Chondrocyte (in vitro differentiated cells): ENCODE results near the gene CDK14. TPM values are rescaled to one million over a fixed set of nuclear protein-coding genes. Genes with fewer than 3 reads are reported as not detected.

ENCODE experiments used
- DNase-seq: peaks from one replicate; pipeline ENCODE4 v3.0.0; 2021; ENCODE audit warnings: mixed read lengths, low spot score
- H3K27ac Mint-ChIP-seq: one replicate; pipeline ENCODE4 v1.8.0; 2021; ENCODE audit warnings: mild to moderate bottlenecking, moderate library complexity, mixed read lengths; ENCODE audit not compliant: unreplicated experiment
- H3K27me3 Mint-ChIP-seq: 2 replicates; pipeline ENCODE4 v1.8.0; 2021; ENCODE audit warnings: low read depth, mixed read lengths
- H3K36me3 Mint-ChIP-seq: 2 replicates; pipeline ENCODE4 v1.8.0; 2021; ENCODE audit warnings: low read depth, mixed read lengths
- H3K4me1 Mint-ChIP-seq: 2 replicates; pipeline ENCODE4 v1.8.0; 2021; ENCODE audit warnings: low read depth, mild to moderate bottlenecking, mixed read lengths
- H3K4me3 Mint-ChIP-seq: one replicate; pipeline ENCODE4 v1.8.0; 2021; ENCODE audit warnings: mild to moderate bottlenecking, moderate library complexity, mixed read lengths; ENCODE audit not compliant: unreplicated experiment
- H3K9me3 Mint-ChIP-seq: 2 replicates; pipeline ENCODE4 v1.8.0; 2021; ENCODE audit warnings: low read depth, mixed read lengths
- total RNA-seq: library from RNA; stranded (reverse); gene quantifications from 3 replicates; pipeline ENCODE4 v1.2.1, GENCODE V29; 2021
- TF ChIP-seq, protein P1 (sequence below): fragments of 200-600 bp; sonication (generic); IDR thresholded peaks from 2 replicates; pipeline ENCODE4 v1.5.0; 2021; ENCODE audit warnings: antibody characterized with exemption, mild to moderate bottlenecking, moderate library complexity

The CDK14 gene
- total RNA-seq, 1 donor from 2014 or later, result 61.4 TPM

DNA sequence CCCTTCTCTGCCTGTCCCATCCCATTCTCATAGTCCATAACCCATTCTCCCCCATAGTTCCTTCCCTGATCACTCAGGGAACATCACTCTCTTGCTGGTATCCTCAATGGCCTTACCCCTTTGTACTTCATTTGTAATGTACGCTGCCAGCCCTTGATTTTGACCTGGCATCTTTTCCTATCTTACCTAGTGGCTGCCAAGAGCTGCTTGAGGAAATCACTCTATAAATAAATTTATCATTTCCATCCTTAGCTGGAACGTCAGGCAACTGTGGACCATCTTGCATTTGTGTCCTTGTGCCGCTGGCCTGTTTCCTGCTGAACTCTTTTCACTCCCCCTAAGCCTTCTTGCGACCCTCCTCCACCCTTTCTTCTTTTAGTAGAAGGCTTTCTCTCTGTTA is 14.0 kb downstream of the CDK14 start:
- TF ChIP-seq, protein P1, sequence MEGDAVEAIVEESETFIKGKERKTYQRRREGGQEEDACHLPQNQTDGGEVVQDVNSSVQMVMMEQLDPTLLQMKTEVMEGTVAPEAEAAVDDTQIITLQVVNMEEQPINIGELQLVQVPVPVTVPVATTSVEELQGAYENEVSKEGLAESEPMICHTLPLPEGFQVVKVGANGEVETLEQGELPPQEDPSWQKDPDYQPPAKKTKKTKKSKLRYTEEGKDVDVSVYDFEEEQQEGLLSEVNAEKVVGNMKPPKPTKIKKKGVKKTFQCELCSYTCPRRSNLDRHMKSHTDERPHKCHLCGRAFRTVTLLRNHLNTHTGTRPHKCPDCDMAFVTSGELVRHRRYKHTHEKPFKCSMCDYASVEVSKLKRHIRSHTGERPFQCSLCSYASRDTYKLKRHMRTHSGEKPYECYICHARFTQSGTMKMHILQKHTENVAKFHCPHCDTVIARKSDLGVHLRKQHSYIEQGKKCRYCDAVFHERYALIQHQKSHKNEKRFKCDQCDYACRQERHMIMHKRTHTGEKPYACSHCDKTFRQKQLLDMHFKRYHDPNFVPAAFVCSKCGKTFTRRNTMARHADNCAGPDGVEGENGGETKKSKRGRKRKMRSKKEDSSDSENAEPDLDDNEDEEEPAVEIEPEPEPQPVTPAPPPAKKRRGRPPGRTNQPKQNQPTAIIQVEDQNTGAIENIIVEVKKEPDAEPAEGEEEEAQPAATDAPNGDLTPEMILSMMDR, result no peak
- H3K4me3 Mint-ChIP-seq, result no peak overlapping the region
- DNase-seq, result no peak
- H3K36me3 Mint-ChIP-seq, result peaks cover 3% of the 10 kb centered on the region
- peaks cover under 1% of the 10 kb centered on the region for H3K9me3 Mint-ChIP-seq
- no peaks in the 10 kb centered on the region for H3K27me3 Mint-ChIP-seq
- no peak overlapping the region for H3K27ac Mint-ChIP-seq
- H3K4me1 Mint-ChIP-seq, result peaks cover 22% of the 10 kb centered on the region

DNA sequence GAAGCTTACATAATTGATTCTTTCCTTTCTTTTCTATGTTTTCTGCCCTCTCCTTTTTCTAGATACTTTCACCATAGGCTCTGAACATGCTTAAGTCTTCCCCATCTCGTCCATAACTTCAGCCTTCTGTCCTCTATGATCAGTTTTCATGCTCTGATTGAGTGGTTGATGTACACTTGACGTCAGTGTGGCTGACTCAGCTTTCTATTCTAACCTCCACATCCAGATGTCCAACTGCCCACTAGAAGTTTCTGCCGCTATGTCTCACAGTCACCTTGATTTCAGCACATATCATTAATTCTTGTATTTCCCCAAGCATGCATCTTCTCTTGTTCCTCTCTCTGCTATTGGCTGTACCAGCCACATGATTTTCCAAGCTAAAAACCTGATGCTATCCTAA is 15.0 kb downstream of the CDK14 start:
- Mint-ChIP-seq H3K9me3 (peaks cover 2% of the 10 kb centered on the region), H3K4me1 (peaks cover 25% of the 10 kb centered on the region), H3K4me3 (no peak overlapping the region), H3K27me3 (no peaks in the 10 kb centered on the region), H3K27ac (no peak overlapping the region), H3K36me3 (peaks cover 3% of the 10 kb centered on the region)
- DNase-seq, result no peak
- TF ChIP-seq, protein P1, result no peak

GRCh38 chr7:90613088-90613498 is 17.0 kb downstream of the CDK14 start:
- H3K27ac Mint-ChIP-seq, result peak overlapping the region; percentile 83
- TF ChIP-seq, protein P1, result no peak
- no peak overlapping the region for H3K4me3 Mint-ChIP-seq
- DNase-seq, result no peak
- H3K36me3 Mint-ChIP-seq, result peaks cover 3% of the 10 kb centered on the region
- H3K4me1 Mint-ChIP-seq, result peaks cover 20% of the 10 kb centered on the region
- no peaks in the 10 kb centered on the region for H3K27me3 Mint-ChIP-seq
- peaks cover 2% of the 10 kb centered on the region for H3K9me3 Mint-ChIP-seq

DNA sequence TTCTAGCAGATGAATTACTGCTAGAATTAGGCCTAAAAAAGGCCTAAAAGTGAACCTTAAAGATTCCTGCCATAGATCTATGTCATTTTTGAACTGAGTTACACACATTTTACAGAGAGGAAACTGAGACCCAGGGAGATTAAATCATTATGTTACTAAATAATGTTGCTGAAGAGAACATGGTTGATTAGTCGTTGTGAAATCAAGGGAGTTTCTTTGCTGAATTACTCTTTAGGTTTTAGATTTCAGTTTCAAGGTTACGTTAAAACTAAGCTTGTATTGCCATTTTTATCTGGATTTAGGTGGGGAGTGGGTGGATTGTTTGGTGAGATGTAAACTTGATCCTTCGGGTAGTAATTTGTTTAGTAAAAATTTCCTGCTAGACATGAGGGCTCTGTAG is 21.3 kb downstream of the CDK14 start:
- Mint-ChIP-seq H3K27me3 (no peaks in the 10 kb centered on the region), H3K27ac (no peak overlapping the region), H3K4me1 (peaks cover 38% of the 10 kb centered on the region), H3K9me3 (peaks cover 2% of the 10 kb centered on the region), H3K4me3 (no peak overlapping the region), H3K36me3 (no peaks in the 10 kb centered on the region)
- DNase-seq, result no peak
- TF ChIP-seq, protein P1, result no peak

GRCh38 chr7:90618876-90619275 is 22.8 kb downstream of the CDK14 start:
- Mint-ChIP-seq H3K9me3 (peaks cover 2% of the 10 kb centered on the region), H3K27me3 (no peaks in the 10 kb centered on the region), H3K36me3 (no peaks in the 10 kb centered on the region), H3K4me3 (no peak overlapping the region), H3K4me1 (peaks cover 44% of the 10 kb centered on the region), H3K27ac (no peak overlapping the region)
- TF ChIP-seq, protein P1, result no peak
- no peak for DNase-seq
